Lower lobe of right lung (tissue), 2 donors: ENCODE measurements around the gene CMC1. TPM values are rescaled to one million over a fixed set of nuclear protein-coding genes. Genes with fewer than 3 reads are reported as not detected.

Experiments
- ATAC-seq, 2 donors: fragments of 200-7000 bp; cut with Tn5 transposase; one replicate each; pipeline ENCODE4 v1.9.1; 2020 to 2022; ENCODE audit warnings: mild to moderate bottlenecking in 2 of 2, moderate library complexity in 2 of 2
- DNase-seq: peaks from one replicate; pipeline ENCODE4 v3.0.0-alpha.2; 2020
- H3K27ac ChIP-seq: fragments of 200-600 bp; one replicate; pipeline ENCODE4 v1.8.0; 2022
- H3K27me3 ChIP-seq: fragments of 200-600 bp; one replicate; pipeline ENCODE4 v1.8.0; 2022; ENCODE audit warnings: low read depth
- H3K36me3 ChIP-seq: fragments of 200-600 bp; one replicate; pipeline ENCODE4 v1.8.0; 2022; ENCODE audit warnings: mild to moderate bottlenecking
- H3K4me1 ChIP-seq: fragments of 200-600 bp; one replicate; pipeline ENCODE4 v1.8.0; 2022
- H3K4me3 ChIP-seq: fragments of 200-600 bp; one replicate; pipeline ENCODE4 v1.8.0; 2022; ENCODE audit warnings: mild to moderate bottlenecking
- H3K9me3 ChIP-seq: fragments of 200-600 bp; one replicate; pipeline ENCODE4 v1.8.0; 2022
- intact Hi-C: fragments of 100-400 bp; cut with DNase I; formaldehyde crosslinking; loops from one replicate; pipeline ENCODE4 v1.11.0; 2022
- total RNA-seq: library from RNA; stranded (reverse); fragmentation: NEBNext Ultra II Directional; extraction: Animal tissue kit (Norgen Biotek cat#: 25700); gene quantifications from one replicate; pipeline ENCODE4 v1.2.1, GENCODE V29; 2021
- TF ChIP-seq, protein P1 (sequence below): fragments of 200-600 bp; IDR thresholded peaks from one replicate; pipeline ENCODE4 v1.8.0; 2022; ENCODE audit warnings: antibody characterized with exemption, mild to moderate bottlenecking
- donor health status: DM: no; HTN: yes; CAD: no; lungs with severe emphysema.

CMC1 gene
- total RNA-seq, 1 donor from 2014 or later, result 23.6 TPM

DNA sequence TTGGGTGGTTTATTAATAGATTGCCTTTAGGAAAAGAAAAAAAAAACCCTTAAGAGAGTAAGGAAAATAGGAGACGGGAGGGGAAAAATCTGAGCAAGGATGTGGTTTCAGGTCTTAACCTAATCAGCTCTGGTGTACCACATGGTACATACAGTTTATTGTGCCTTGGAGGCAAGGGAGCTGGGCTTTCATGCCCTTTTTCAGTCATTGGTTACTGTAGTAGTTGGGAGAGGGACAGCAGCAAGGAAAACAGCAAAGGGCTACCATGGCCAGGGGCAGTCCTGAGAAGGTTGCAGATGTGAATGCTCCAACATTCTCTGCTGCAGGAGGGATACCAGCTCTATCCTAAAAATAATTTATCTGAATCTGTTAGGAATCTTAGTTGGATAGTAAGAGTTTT, 5.9 kb downstream of the CMC1 start:
- TF ChIP-seq, protein P1, sequence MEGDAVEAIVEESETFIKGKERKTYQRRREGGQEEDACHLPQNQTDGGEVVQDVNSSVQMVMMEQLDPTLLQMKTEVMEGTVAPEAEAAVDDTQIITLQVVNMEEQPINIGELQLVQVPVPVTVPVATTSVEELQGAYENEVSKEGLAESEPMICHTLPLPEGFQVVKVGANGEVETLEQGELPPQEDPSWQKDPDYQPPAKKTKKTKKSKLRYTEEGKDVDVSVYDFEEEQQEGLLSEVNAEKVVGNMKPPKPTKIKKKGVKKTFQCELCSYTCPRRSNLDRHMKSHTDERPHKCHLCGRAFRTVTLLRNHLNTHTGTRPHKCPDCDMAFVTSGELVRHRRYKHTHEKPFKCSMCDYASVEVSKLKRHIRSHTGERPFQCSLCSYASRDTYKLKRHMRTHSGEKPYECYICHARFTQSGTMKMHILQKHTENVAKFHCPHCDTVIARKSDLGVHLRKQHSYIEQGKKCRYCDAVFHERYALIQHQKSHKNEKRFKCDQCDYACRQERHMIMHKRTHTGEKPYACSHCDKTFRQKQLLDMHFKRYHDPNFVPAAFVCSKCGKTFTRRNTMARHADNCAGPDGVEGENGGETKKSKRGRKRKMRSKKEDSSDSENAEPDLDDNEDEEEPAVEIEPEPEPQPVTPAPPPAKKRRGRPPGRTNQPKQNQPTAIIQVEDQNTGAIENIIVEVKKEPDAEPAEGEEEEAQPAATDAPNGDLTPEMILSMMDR, result no peak
- no peak for DNase-seq
- ATAC-seq, result no peak
- H3K4me3 ChIP-seq, result no peak overlapping the region
- no peak overlapping the region for H3K27ac ChIP-seq
- peaks cover 32% of the 10 kb centered on the region for H3K4me1 ChIP-seq
- no peaks in the 10 kb centered on the region for H3K9me3 ChIP-seq
- no peaks in the 10 kb centered on the region for H3K36me3 ChIP-seq
- intact Hi-C loops, result no loop called here
- no peaks in the 10 kb centered on the region for H3K27me3 ChIP-seq

DNA sequence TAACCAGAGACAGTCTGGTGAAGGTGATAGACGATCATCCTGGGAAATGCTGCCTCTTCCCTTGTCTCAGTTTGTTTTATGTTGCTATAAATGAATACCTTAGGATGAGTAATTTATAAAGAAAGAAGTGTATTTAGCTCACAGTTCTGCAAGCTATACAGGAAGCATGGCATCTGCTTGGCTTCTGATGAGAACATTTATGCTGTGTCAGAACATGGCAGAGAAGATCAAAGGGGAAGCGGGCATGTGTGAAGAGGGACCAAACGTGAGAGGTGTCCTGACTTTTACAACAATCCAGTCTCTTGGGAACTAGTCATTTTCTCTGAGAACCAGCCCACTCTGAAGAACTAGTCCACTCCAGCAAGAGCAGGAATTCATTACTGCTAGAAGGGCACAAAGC, 9.6 kb downstream of the CMC1 start:
- intact Hi-C loops, result no loop called here
- TF ChIP-seq, protein P1, result no peak
- DNase-seq, result no peak
- ATAC-seq, result peak in 1 of 2 donors; percentile 33
- Histone ChIP-seq H3K9me3 (no peaks in the 10 kb centered on the region), H3K36me3 (no peaks in the 10 kb centered on the region), H3K4me1 (no peaks in the 10 kb centered on the region), H3K4me3 (no peak overlapping the region), H3K27me3 (no peaks in the 10 kb centered on the region), H3K27ac (no peak overlapping the region)

DNA sequence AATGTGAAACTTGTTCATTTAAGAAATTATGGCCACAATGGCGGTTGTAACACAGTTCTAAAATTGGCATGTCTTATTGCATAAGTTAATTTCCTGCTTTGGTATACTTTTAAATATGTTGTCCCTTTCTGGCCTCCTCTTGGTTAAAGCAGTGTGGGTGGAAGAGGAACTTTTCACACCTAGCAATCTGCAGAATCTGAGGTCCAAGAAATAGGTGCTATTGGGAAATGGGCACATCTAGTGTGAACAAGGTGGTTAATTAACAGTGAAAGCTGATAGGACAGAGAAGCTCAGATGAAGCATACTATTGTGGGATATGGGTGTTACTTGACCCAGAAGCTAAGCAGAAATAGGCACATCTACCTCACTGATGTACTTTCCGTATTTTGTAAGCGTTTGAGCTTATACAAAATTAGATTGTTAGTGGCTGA, 10.6 kb downstream of the CMC1 start:
- Histone ChIP-seq H3K4me1 (no peaks in the 10 kb centered on the region), H3K4me3 (no peak overlapping the region), H3K9me3 (no peaks in the 10 kb centered on the region), H3K27me3 (no peaks in the 10 kb centered on the region), H3K27ac (no peak overlapping the region), H3K36me3 (no peaks in the 10 kb centered on the region)
- ATAC-seq (peak; percentile 57 to 60), DNase-seq (no peak)
- intact Hi-C loops, result no loop called here
- TF ChIP-seq, protein P1, result no peak

DNA sequence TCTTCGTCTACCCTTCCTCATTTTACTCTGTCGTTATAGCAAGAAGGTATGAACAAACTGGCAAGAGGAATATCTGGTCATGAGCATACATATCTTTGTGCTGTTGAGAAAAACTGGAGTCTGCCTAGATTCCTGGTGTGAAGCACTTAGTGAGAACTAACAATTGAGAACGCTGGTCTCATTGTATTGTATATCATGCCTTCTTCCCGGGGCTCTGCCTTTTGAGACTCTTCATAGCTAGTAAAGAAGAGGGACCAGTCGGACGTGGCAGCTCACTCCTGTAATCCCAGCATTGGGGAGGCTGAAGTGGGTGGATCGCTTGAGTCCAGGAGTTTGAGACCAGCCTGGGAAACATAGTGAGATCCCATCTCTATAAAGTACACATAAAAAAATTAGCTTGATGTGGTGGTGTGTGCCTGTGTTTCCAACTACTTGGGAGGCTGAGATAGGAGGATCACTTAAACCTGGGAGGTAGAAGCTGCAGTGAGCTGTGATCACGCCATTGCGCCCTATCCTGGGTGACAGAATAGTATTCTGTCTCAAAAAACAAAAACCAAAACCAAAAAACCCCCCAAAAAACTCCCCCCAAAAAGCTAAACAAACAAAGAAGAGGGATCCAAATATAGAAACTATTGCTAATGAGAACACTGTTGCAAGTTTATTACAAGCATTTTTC, 11.8 kb downstream of the CMC1 start:
- DNase-seq (no peak), ATAC-seq (no peak)
- Histone ChIP-seq H3K27ac (no peak overlapping the region), H3K27me3 (no peaks in the 10 kb centered on the region), H3K4me1 (no peaks in the 10 kb centered on the region), H3K4me3 (no peak overlapping the region), H3K9me3 (no peaks in the 10 kb centered on the region), H3K36me3 (no peaks in the 10 kb centered on the region)
- intact Hi-C loops, result no loop called here
- TF ChIP-seq, protein P1, result no peak

DNA sequence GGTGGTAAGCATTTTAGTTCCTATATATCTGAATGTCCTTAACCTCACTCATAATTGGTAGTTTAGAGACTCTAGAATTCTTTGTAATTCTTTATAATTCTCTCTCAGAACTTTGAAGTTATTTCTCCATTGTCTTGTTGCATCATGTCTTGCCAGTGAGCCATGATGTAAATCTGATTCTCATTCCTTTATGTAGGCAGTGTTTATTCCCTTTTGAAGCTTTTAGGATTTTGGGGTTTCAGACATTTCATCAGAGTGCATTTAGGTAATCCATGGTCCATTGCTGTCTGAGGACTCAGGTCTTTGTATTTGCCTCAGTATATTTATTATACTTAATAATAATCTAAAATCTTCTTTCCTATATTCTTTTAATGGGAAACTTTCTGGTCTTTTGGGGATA, 20.6 kb downstream of the CMC1 start:
- DNase-seq (no peak), ATAC-seq (no peak)
- intact Hi-C loops, result no loop called here
- peaks cover 11% of the 10 kb centered on the region for H3K36me3 ChIP-seq
- H3K4me3 ChIP-seq, result no peak overlapping the region
- TF ChIP-seq, protein P1, result no peak
- H3K4me1 ChIP-seq, result no peaks in the 10 kb centered on the region
- H3K27me3 ChIP-seq, result no peaks in the 10 kb centered on the region
- no peak overlapping the region for H3K27ac ChIP-seq
- no peaks in the 10 kb centered on the region for H3K9me3 ChIP-seq
